H9 (cell line): Measurements from ENCODE around the gene CHRNA3. TPM values are rescaled to one million over a fixed set of nuclear protein-coding genes. Genes with fewer than 3 reads are reported as not detected.

Experiments used
- DNase-seq: peaks from one replicate; pipeline ENCODE4 v3.0.0-alpha.2; 2017
- H2AFZ ChIP-seq: one replicate; pipeline ENCODE4 v1.6.1; 2013; ENCODE audit warnings: mild to moderate bottlenecking, low read length, control low read depth, moderate library complexity
- H2AK5ac ChIP-seq: 2 replicates; pipeline ENCODE4 v1.6.1; 2013; ENCODE audit warnings: low read length, control low read depth, mixed read lengths; ENCODE audit not compliant: insufficient read length
- H2BK120ac ChIP-seq: one replicate; pipeline ENCODE4 v1.6.1; 2013; ENCODE audit warnings: low read depth, mild to moderate bottlenecking, low read length, control low read depth, inconsistent platforms; ENCODE audit not compliant: poor library complexity, severe bottlenecking
- H2BK12ac ChIP-seq: 2 replicates; pipeline ENCODE4 v1.6.1; 2013; ENCODE audit warnings: low read length, control low read depth, mixed read lengths, low read depth; ENCODE audit not compliant: insufficient read length
- H2BK15ac ChIP-seq: 2 replicates; pipeline ENCODE4 v1.6.1; 2013; ENCODE audit warnings: low read depth, low read length, control low read depth
- H2BK20ac ChIP-seq: one replicate; pipeline ENCODE4 v1.6.1; 2013; ENCODE audit warnings: low read depth, mild to moderate bottlenecking, low read length, control low read depth, inconsistent platforms; ENCODE audit not compliant: poor library complexity, severe bottlenecking
- H2BK5ac ChIP-seq: 2 replicates; pipeline ENCODE4 v1.6.1; 2013; ENCODE audit warnings: low read length, control low read depth, mixed read lengths; ENCODE audit not compliant: insufficient read length
- H3K14ac ChIP-seq: 2 replicates; pipeline ENCODE4 v1.6.1; 2013; ENCODE audit warnings: low read length, control low read depth; ENCODE audit not compliant: insufficient read depth
- H3K18ac ChIP-seq: 2 replicates; pipeline ENCODE4 v1.6.1; 2013; ENCODE audit warnings: low read depth, mild to moderate bottlenecking, mixed read lengths, low read length, control low read depth; ENCODE audit not compliant: insufficient read length
- H3K23ac ChIP-seq: 2 replicates; pipeline ENCODE4 v1.6.1; 2013; ENCODE audit warnings: low read length, control low read depth, mixed read lengths, low read depth; ENCODE audit not compliant: insufficient read length
- H3K23me2 ChIP-seq: 2 replicates; pipeline ENCODE4 v1.6.1; 2013; ENCODE audit warnings: low read depth, mild to moderate bottlenecking, mixed read lengths, low read length, control low read depth; ENCODE audit not compliant: insufficient read length, poor library complexity, severe bottlenecking
- H3K27ac ChIP-seq: 2 replicates; pipeline ENCODE4 v1.5.1; 2013; ENCODE audit warnings: low read length, control low read depth, mixed read lengths, low read depth; ENCODE audit not compliant: insufficient read length
- H3K27me3 ChIP-seq: 2 replicates; pipeline ENCODE4 v1.6.1; 2013; ENCODE audit warnings: low read length, control low read depth, inconsistent platforms; ENCODE audit not compliant: insufficient read depth
- H3K4ac ChIP-seq: 2 replicates; pipeline ENCODE4 v1.6.1; 2013; ENCODE audit warnings: low read depth, mild to moderate bottlenecking, control low read depth, inconsistent platforms, low read length, moderate library complexity
- H3K4me1 ChIP-seq: 2 replicates; pipeline ENCODE4 v1.6.1; 2013; ENCODE audit warnings: low read length, control low read depth, inconsistent platforms; ENCODE audit not compliant: insufficient read depth
- H3K4me2 ChIP-seq: 2 replicates; pipeline ENCODE4 v1.6.1; 2013; ENCODE audit warnings: low read length, control low read depth, mixed read lengths; ENCODE audit not compliant: insufficient read length, insufficient read depth
- H3K56ac ChIP-seq: 2 replicates; pipeline ENCODE4 v1.6.1; 2013; ENCODE audit warnings: low read depth, mild to moderate bottlenecking, mixed read lengths, low read length, control low read depth; ENCODE audit not compliant: insufficient read length
- H3K79me1 ChIP-seq: 2 replicates; pipeline ENCODE4 v1.6.1; 2013; ENCODE audit warnings: low read depth, mild to moderate bottlenecking, moderate library complexity, low read length, control low read depth, inconsistent platforms; ENCODE audit not compliant: insufficient read depth, poor library complexity, severe bottlenecking
- H3K79me2 ChIP-seq: 2 replicates; pipeline ENCODE4 v1.6.1; 2013; ENCODE audit warnings: low read length, control low read depth, inconsistent platforms; ENCODE audit not compliant: insufficient read depth
- H3K9ac ChIP-seq: 2 replicates; pipeline ENCODE4 v1.6.1; 2013; ENCODE audit warnings: low read length, control low read depth, mixed read lengths; ENCODE audit not compliant: insufficient read length; ENCODE audit errors: extremely low read depth
- H3K9me3 ChIP-seq: one replicate; pipeline ENCODE4 v1.6.1; 2013; ENCODE audit warnings: low read depth, low read length, inconsistent platforms; ENCODE audit not compliant: control insufficient read depth
- H3T11ph ChIP-seq: one replicate; pipeline ENCODE4 v1.6.1; 2013; ENCODE audit warnings: mild to moderate bottlenecking, low read length, control low read depth, inconsistent platforms
- H4K20me1 ChIP-seq: one replicate; pipeline ENCODE4 v1.6.1; 2013; ENCODE audit not compliant: control insufficient read depth, insufficient read length, insufficient read depth
- H4K5ac ChIP-seq: 2 replicates; pipeline ENCODE4 v1.6.1; 2013; ENCODE audit warnings: low read depth, mild to moderate bottlenecking, mixed read lengths, low read length, control low read depth; ENCODE audit not compliant: insufficient read length
- H4K8ac ChIP-seq: replicated peaks from 2 replicates; pipeline ENCODE4 v1.6.1; 2013; ENCODE audit warnings: low read length, control low read depth, mixed read lengths, low read depth; ENCODE audit not compliant: insufficient read length
- H4K91ac ChIP-seq: 2 replicates; pipeline ENCODE4 v1.6.1; 2013; ENCODE audit warnings: low read depth, mild to moderate bottlenecking, moderate library complexity, mixed read lengths, low read length, control low read depth; ENCODE audit not compliant: insufficient read length
- H3K27ac Mint-ChIP-seq, 3 experiments: 2 replicates in 2 of 3; 3 replicates in 1 of 3; pipeline ENCODE4 v1.8.0; 2020 to 2021; ENCODE audit warnings: mixed read lengths in 3 of 3, mild to moderate bottlenecking in 1 of 3, moderate library complexity in 1 of 3
- H3K27me3 Mint-ChIP-seq: 2 replicates; pipeline ENCODE4 v1.8.0; 2021; ENCODE audit warnings: low read depth, mild to moderate bottlenecking, moderate library complexity, mixed read lengths
- H3K36me3 Mint-ChIP-seq, 3 experiments: 2 replicates in 2 of 3; 3 replicates in 1 of 3; pipeline ENCODE4 v1.8.0; 2020 to 2021; ENCODE audit warnings: low read depth in 3 of 3, mixed read lengths in 3 of 3; ENCODE audit not compliant: insufficient read depth in 1 of 3
- H3K4me1 Mint-ChIP-seq, 2 experiments: 2 replicates each; pipeline ENCODE4 v1.8.0; 2020; ENCODE audit warnings: mixed read lengths in 2 of 2
- H3K4me3 Mint-ChIP-seq, 2 experiments: 2 replicates in 1 of 2; 3 replicates in 1 of 2; pipeline ENCODE4 v1.8.0; 2020 to 2021; ENCODE audit warnings: mild to moderate bottlenecking in 2 of 2, mixed read lengths in 2 of 2, moderate library complexity in 1 of 2
- H3K9me3 Mint-ChIP-seq, 2 experiments: 2 replicates in 1 of 2; 3 replicates in 1 of 2; pipeline ENCODE4 v1.8.0; 2020; ENCODE audit warnings: mild to moderate bottlenecking in 2 of 2, mixed read lengths in 2 of 2, moderate library complexity in 1 of 2
- WGBS: extraction: QIAGEN DNeasy Blood & Tissue Kit; methylation state at CpG from one replicate; pipeline ENCODE4 v1.1.7; 2013; ENCODE audit warnings: missing lambda C conversion rate, low lambda C conversion rate, mixed read lengths; ENCODE audit not compliant: insufficient read length; ENCODE audit errors: extremely low coverage; 5-methylcytosine and 5-hydroxymethylcytosine counted together
- total RNA-seq: library from RNA; stranded (reverse); gene quantifications from 2 replicates; pipeline ENCODE4 v1.2.1, GENCODE V29; 2021
- TF ChIP-seq, protein P1 (sequence below): fragments of 200-600 bp; sonication (generic); conservative IDR thresholded peaks from 3 replicates; pipeline ENCODE4 v1.8.0; 2021; ENCODE audit warnings: antibody characterized with exemption, mild to moderate bottlenecking

Gene CHRNA3
- total RNA-seq, 1 experiment from 2014 or later, result 0.81 TPM

DNA sequence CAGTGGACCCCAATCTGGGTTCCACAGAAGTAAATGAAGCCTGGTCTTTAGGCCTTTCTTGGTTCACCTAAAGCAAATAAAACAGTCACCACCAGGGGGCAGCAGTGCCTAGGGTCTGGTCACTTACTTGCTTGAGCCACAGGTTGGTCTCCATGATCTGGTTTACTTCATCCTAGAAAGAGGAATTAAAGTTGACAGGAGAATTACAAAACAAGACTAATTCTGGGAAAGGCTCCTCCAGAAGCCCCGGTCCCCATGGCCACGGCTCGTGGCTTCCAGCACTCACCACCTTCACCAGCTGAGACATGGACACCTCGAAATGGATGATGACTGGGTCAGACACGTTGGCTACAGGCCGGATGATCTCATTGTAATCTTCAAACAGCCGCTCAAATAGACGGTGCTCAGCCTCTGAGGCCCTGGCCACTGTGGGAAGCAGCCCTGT lies 2.3 kb downstream of the CHRNA3 start:
- Histone ChIP-seq H4K8ac (no peak overlapping the region), H3K23me2 (peaks cover 10% of the 10 kb centered on the region), H3K4ac (no peak overlapping the region), H3K9me3 (no peaks in the 10 kb centered on the region), H3K18ac (no peak overlapping the region), H3K27me3 (peaks cover 8% of the 10 kb centered on the region; the same call in 1 of the 2 replicates), H2BK12ac (no peak overlapping the region), H3K79me2 (no peaks in the 10 kb centered on the region), H2BK120ac (no peak overlapping the region), H3K56ac (no peak overlapping the region), H3K9ac (no peak overlapping the region), H2BK15ac (no peak overlapping the region), H3K14ac (no peak overlapping the region), H2AFZ (no peak overlapping the region), H3K4me1 (no peaks in the 10 kb centered on the region), H4K91ac (no peak overlapping the region), H3T11ph (no peak overlapping the region), H2AK5ac (no peak overlapping the region), H3K79me1 (no peaks in the 10 kb centered on the region), H3K23ac (no peak overlapping the region), H3K27ac (no peak overlapping the region), H2BK5ac (no peak overlapping the region), H2BK20ac (no peak overlapping the region), H4K20me1 (no peaks in the 10 kb centered on the region), H4K5ac (no peak overlapping the region), H3K4me2 (no peak overlapping the region)
- Mint-ChIP-seq H3K9me3 (peaks cover 2 to 4% of the 10 kb centered on the region in 2 experiments; a peak in 2 of 5 replicates), H3K4me1 (peaks cover 13 to 21% of the 10 kb centered on the region in 2 experiments), H3K27me3 (peaks cover 47% of the 10 kb centered on the region), H3K36me3 (no peaks in the 10 kb centered on the region), H3K4me3 (peak overlapping the region in 1 of 2 experiments; percentile 67; a peak in 3 of 5 replicates), H3K27ac (no peak overlapping the region)
- no CpG with 5 or more reads among the region's 8 CpGs for WGBS
- TF ChIP-seq, protein P1, sequence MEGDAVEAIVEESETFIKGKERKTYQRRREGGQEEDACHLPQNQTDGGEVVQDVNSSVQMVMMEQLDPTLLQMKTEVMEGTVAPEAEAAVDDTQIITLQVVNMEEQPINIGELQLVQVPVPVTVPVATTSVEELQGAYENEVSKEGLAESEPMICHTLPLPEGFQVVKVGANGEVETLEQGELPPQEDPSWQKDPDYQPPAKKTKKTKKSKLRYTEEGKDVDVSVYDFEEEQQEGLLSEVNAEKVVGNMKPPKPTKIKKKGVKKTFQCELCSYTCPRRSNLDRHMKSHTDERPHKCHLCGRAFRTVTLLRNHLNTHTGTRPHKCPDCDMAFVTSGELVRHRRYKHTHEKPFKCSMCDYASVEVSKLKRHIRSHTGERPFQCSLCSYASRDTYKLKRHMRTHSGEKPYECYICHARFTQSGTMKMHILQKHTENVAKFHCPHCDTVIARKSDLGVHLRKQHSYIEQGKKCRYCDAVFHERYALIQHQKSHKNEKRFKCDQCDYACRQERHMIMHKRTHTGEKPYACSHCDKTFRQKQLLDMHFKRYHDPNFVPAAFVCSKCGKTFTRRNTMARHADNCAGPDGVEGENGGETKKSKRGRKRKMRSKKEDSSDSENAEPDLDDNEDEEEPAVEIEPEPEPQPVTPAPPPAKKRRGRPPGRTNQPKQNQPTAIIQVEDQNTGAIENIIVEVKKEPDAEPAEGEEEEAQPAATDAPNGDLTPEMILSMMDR, result peak; percentile 92
- peak; percentile 87 for DNase-seq
